IMR-90 (cell line): ENCODE data around the gene GRID2IP. TPM values are rescaled to one million over a fixed set of nuclear protein-coding genes. Genes with fewer than 3 reads are reported as not detected.

ENCODE experiments used
- ATAC-seq: fragments of 200-7000 bp; cut with Tn5 transposase; 2 replicates; pipeline ENCODE4 v1.9.1; 2020; ENCODE audit warnings: low read depth, mild to moderate bottlenecking, moderate library complexity
- BruUV-seq: library from RNA; stranded (reverse); fragments of 400-500 nt; replicated peaks from 2 replicates; lab custom pipeline; 2021; lab: Mats Ljungman, UMichigan
- CTCF ChIA-PET: fragments of 300-600 bp; formaldehyde crosslinking; extraction: SDS; loops from one replicate; lab custom pipeline; 2021; ENCODE audit warnings: antibody characterized with exemption; lab: Yijun Ruan, JAX
- POLR2A ChIA-PET: fragments of 300-600 bp; sonication (Branson Sonifier 250); formaldehyde crosslinking; loops from one replicate; lab custom pipeline; 2022; ENCODE audit warnings: antibody characterized with exemption; ENCODE audit not compliant: unreplicated experiment; lab: Charles Lee
- DNase-seq: peaks from one replicate; pipeline ENCODE4 v3.0.0; 2013
- H2AFZ ChIP-seq: replicated peaks from 2 replicates; pipeline ENCODE3; 2013; ENCODE audit warnings: low read length, mild to moderate bottlenecking; ENCODE audit not compliant: poor library complexity
- H2AK5ac ChIP-seq: 2 replicates; pipeline ENCODE4 v1.6.1; 2013; ENCODE audit warnings: low read depth, low read length, inconsistent platforms
- H2AK9ac ChIP-seq: replicated peaks from 2 replicates; pipeline ENCODE3; 2013; ENCODE audit warnings: mild to moderate bottlenecking, low read depth, low read length, moderate library complexity; ENCODE audit not compliant: poor library complexity
- H2BK120ac ChIP-seq: 2 replicates; pipeline ENCODE4 v1.6.1; 2013; ENCODE audit warnings: low read depth, low read length, inconsistent platforms
- H2BK15ac ChIP-seq: 3 replicates; pipeline ENCODE4 v1.6.1; 2013; ENCODE audit warnings: low read depth, low read length, inconsistent platforms
- H2BK20ac ChIP-seq: 2 replicates; pipeline ENCODE4 v1.6.1; 2013; ENCODE audit warnings: low read depth, mild to moderate bottlenecking, inconsistent platforms, low read length, moderate library complexity
- H2BK5ac ChIP-seq: 2 replicates; pipeline ENCODE4 v1.6.1; 2013; ENCODE audit warnings: mild to moderate bottlenecking, low read depth, low read length, inconsistent platforms; ENCODE audit not compliant: poor library complexity, severe bottlenecking
- H3K14ac ChIP-seq: replicated peaks from 2 replicates; pipeline ENCODE4 v1.6.1; 2013; ENCODE audit warnings: low read depth, low read length, inconsistent platforms
- H3K18ac ChIP-seq: 2 replicates; pipeline ENCODE4 v1.6.1; 2013; ENCODE audit warnings: low read depth, low read length, control low read depth
- H3K23ac ChIP-seq: 2 replicates; pipeline ENCODE4 v1.6.1; 2013; ENCODE audit warnings: low read depth, low read length, inconsistent platforms
- H3K27ac ChIP-seq: 2 replicates; pipeline ENCODE4 v1.5.1; 2013; ENCODE audit warnings: mild to moderate bottlenecking, control low read depth, low read length; ENCODE audit not compliant: insufficient read depth
- H3K27me3 ChIP-seq: 2 replicates; pipeline ENCODE4 v1.6.1; 2013; ENCODE audit warnings: low read length; ENCODE audit not compliant: control insufficient read depth, insufficient read depth
- H3K36me3 ChIP-seq: 2 replicates; pipeline ENCODE4 v1.6.1; 2013; ENCODE audit warnings: low read length, mixed read lengths; ENCODE audit not compliant: control insufficient read depth, insufficient read depth
- H3K4ac ChIP-seq: 2 replicates; pipeline ENCODE4 v1.6.1; 2013; ENCODE audit warnings: low read depth, low read length, inconsistent platforms
- H3K4me1 ChIP-seq: 2 replicates; pipeline ENCODE4 v1.6.1; 2013; ENCODE audit warnings: low read length, mixed read lengths; ENCODE audit not compliant: control insufficient read depth, insufficient read depth
- H3K4me2 ChIP-seq: 2 replicates; pipeline ENCODE4 v1.6.1; 2013; ENCODE audit warnings: low read depth, mild to moderate bottlenecking, control low read depth, low read length, moderate library complexity
- H3K4me3 ChIP-seq: 2 replicates; pipeline ENCODE4 v1.5.1; 2013; ENCODE audit warnings: low read depth, mild to moderate bottlenecking, control low read depth, low read length, moderate library complexity; ENCODE audit not compliant: insufficient read depth
- H3K56ac ChIP-seq: 2 replicates; pipeline ENCODE4 v1.6.1; 2013; ENCODE audit warnings: low read length, inconsistent platforms; ENCODE audit not compliant: insufficient read depth; ENCODE audit errors: extremely low read depth
- H3K79me1 ChIP-seq, 2 experiments: 2 replicates each; pipeline ENCODE4 v1.6.1; 2013; ENCODE audit warnings: low read length in 2 of 2, inconsistent platforms in 1 of 2, low read depth in 1 of 2
- H3K9ac ChIP-seq: 2 replicates; pipeline ENCODE4 v1.6.1; 2013; ENCODE audit warnings: low read depth, low read length, control low read depth
- H3K9me1 ChIP-seq: 2 replicates; pipeline ENCODE4 v1.6.1; 2013; ENCODE audit warnings: low read length, inconsistent platforms; ENCODE audit not compliant: insufficient read depth
- H3K9me3 ChIP-seq: 2 replicates; pipeline ENCODE4 v1.6.1; 2013; ENCODE audit warnings: low read length; ENCODE audit not compliant: control insufficient read depth, insufficient read depth
- H4K20me1 ChIP-seq: 2 replicates; pipeline ENCODE4 v1.6.1; 2013; ENCODE audit warnings: low read length, inconsistent platforms; ENCODE audit not compliant: insufficient read depth
- H4K5ac ChIP-seq: 2 replicates; pipeline ENCODE4 v1.6.1; 2013; ENCODE audit warnings: mild to moderate bottlenecking, low read depth, low read length, control low read depth
- H4K8ac ChIP-seq, 2 experiments: 2 replicates each; pipeline ENCODE4 v1.6.1; 2013; ENCODE audit warnings: low read depth in 2 of 2, low read length in 2 of 2, control low read depth in 1 of 2, inconsistent platforms in 1 of 2
- H4K91ac ChIP-seq: 2 replicates; pipeline ENCODE4 v1.6.1; 2013; ENCODE audit warnings: low read depth, low read length, inconsistent platforms; ENCODE audit not compliant: insufficient read depth
- BHLHE40 ChIP-seq: fragments of 150-350 bp; IDR thresholded peaks from 2 replicates; pipeline ENCODE4 v1.6.1; 2016; ENCODE audit warnings: mild to moderate bottlenecking, low read depth, low read length
- CEBPB ChIP-seq: IDR thresholded peaks from 2 replicates; pipeline ENCODE4 v1.6.1; 2012; ENCODE audit warnings: low read depth, low read length, improper control_type of control experiment
- CHD1 ChIP-seq: IDR thresholded peaks from 2 replicates; pipeline ENCODE4 v1.6.1; 2012; ENCODE audit warnings: low read depth, low read length, improper control_type of control experiment
- FOS ChIP-seq: fragments of 150-350 bp; IDR thresholded peaks from 2 replicates; pipeline ENCODE4 v1.6.1; 2016; ENCODE audit warnings: low read depth, low read length
- MAFK ChIP-seq: IDR thresholded peaks from 2 replicates; pipeline ENCODE4 v1.6.1; 2012; ENCODE audit warnings: low read depth, low read length, improper control_type of control experiment
- MAZ ChIP-seq: IDR thresholded peaks from 2 replicates; pipeline ENCODE4 v1.6.1; 2012; ENCODE audit warnings: low read depth, mild to moderate bottlenecking, low read length, improper control_type of control experiment, moderate library complexity, borderline replicate concordance
- MXI1 ChIP-seq: IDR thresholded peaks from 2 replicates; pipeline ENCODE4 v1.6.1; 2012; ENCODE audit warnings: low read depth, mild to moderate bottlenecking, low read length, moderate library complexity, borderline replicate concordance
- NFE2L2 ChIP-seq: fragments of 150-350 bp; IDR thresholded peaks from 2 replicates; pipeline ENCODE4 v1.6.1; 2016; ENCODE audit warnings: low read depth, mild to moderate bottlenecking, low read length
- POLR2A ChIP-seq: IDR thresholded peaks from 2 replicates; pipeline ENCODE4 v1.6.1; 2012; ENCODE audit warnings: mild to moderate bottlenecking, low read depth, low read length
- RAD21 ChIP-seq: IDR thresholded peaks from 2 replicates; pipeline ENCODE4 v1.6.1; 2012; ENCODE audit warnings: low read length, improper control_type of control experiment
- RCOR1 ChIP-seq: IDR thresholded peaks from 2 replicates; pipeline ENCODE4 v1.6.1; 2012; ENCODE audit warnings: mild to moderate bottlenecking, low read length, improper control_type of control experiment; ENCODE audit not compliant: insufficient replicate concordance
- RFX5 ChIP-seq: IDR thresholded peaks from 2 replicates; pipeline ENCODE4 v1.8.0; 2012; ENCODE audit warnings: low read depth, mild to moderate bottlenecking, low read length, moderate library complexity
- SMC3 ChIP-seq: fragments of 150-350 bp; IDR thresholded peaks from 2 replicates; pipeline ENCODE4 v1.6.1; 2016; ENCODE audit warnings: low read depth, mild to moderate bottlenecking, antibody characterized with exemption, low read length, moderate library complexity
- WGBS, 2 experiments: methylation state at CpG; one replicate each; pipeline versions ENCODE4 v1.1.5 to v1.1.7; 2013; ENCODE audit warnings: missing lambda C conversion rate in 2 of 2; ENCODE audit not compliant: insufficient read length in 1 of 2; ENCODE audit errors: extremely low coverage in 2 of 2; 5-methylcytosine and 5-hydroxymethylcytosine counted together
- dilution Hi-C: fragments of 300-500 bp; cut with HindIII; formaldehyde crosslinking; loops from one replicate; pipeline ENCODE4 v1.14.3; 2018; ENCODE audit warnings: low sequenced_read_pairs; ENCODE audit not compliant: unreplicated experiment
- in situ Hi-C: fragments of 300-500 bp; cut with MboI; formaldehyde crosslinking; loops from 3 replicates; pipeline ENCODE4 v1.14.3; 2019; ENCODE audit warnings: low sequenced_read_pairs, inconsistent platforms, mixed read lengths
- intact Hi-C: fragments of 100-400 bp; cut with micrococcal nuclease; formaldehyde crosslinking; loops from 2 replicates; pipeline ENCODE4 v1.10.0; 2022
- polyA plus RNA-seq, 3 experiments: library from polyadenylated mRNA; depleted of rRNA; stranded (reverse); fragments of >200 nt; gene quantifications; 2 replicates each; pipeline ENCODE4 v1.2.3, GENCODE V29; 2012; ENCODE audit warnings: low replicate concordance in 1 of 3
- total RNA-seq: library from RNA; depleted of rRNA; stranded (reverse); fragments of >200 nt; gene quantifications from 2 replicates; pipeline ENCODE4 v1.2.3, GENCODE V29; 2012
- TF ChIP-seq, protein P1 (sequence below): fragments of 150-350 bp; IDR thresholded peaks from 2 replicates; pipeline ENCODE4 v1.6.1; 2016; ENCODE audit warnings: low read depth, mild to moderate bottlenecking, low read length, moderate library complexity, borderline replicate concordance
- TF ChIP-seq, protein P2 (sequence below): fragments of 150-350 bp; IDR thresholded peaks from 2 replicates; pipeline ENCODE4 v1.6.1; 2017; ENCODE audit warnings: mild to moderate bottlenecking, antibody characterized with exemption, low read length, low read depth
- TF ChIP-seq, protein P3 (sequence below): conservative IDR thresholded peaks from 2 replicates; pipeline ENCODE4 v1.5.1; 2012; ENCODE audit warnings: mild to moderate bottlenecking, low read depth, low read length, improper control_type of control experiment

Gene GRID2IP
- total and polyA plus RNA-seq, 2 of the 4 experiments (the other 2 are of a cell fraction) = not detected

DNA sequence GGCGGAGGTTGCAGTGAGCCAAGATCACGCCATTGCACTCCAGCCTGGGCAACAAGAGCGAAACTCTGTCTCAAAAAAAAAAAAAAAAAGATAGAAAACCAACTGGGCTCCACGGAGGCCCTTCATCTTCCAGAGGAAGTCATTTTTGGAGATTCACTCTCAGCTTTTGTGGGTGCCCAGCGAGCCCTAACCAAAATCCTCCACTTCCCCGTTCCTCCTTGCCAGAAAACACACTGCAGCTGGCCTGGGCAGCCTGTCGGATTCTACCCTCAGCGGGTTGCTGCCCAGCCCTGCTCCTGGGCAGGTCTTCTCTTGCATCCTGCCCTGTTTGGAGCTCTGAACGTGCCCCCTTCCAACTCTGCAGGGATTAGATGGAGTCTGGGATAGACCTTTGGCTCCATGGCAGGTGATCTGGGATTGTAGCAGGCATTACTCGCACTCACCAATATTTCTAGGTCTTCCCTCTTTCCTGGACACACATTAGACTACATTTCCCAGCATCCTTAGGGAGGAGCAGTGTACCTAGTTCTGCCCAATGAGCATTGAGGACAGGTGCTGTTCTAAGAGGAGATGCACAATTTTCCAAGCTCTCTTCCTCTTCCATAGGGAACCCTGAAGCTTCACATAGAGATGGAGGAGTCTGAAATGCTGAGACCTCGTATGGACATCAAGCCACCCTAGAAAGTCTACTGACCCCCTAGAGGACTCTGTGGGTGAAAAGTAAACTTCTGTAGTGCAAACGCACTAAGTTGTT is 4.6 kb downstream of the GRID2IP start:
- Histone ChIP-seq H4K5ac (no peak overlapping the region), H4K20me1 (no peaks in the 10 kb centered on the region), H2AK9ac (peak overlapping the region; percentile 50), H2BK120ac (no peak overlapping the region), H3K9me1 (no peaks in the 10 kb centered on the region), H3K36me3 (no peaks in the 10 kb centered on the region), H3K9ac (no peak overlapping the region), H2BK20ac (no peak overlapping the region), H3K14ac (no peak overlapping the region), H4K91ac (no peak overlapping the region), H2AFZ (no peak overlapping the region), H2BK15ac (no peak overlapping the region), H3K23ac (no peak overlapping the region), H3K18ac (no peak overlapping the region), H3K4me1 (no peaks in the 10 kb centered on the region), H3K27me3 (peaks cover 6% of the 10 kb centered on the region; the same call in 1 of the 2 replicates), H4K8ac (no peak overlapping the region), H2BK5ac (no peak overlapping the region), H2AK5ac (no peak overlapping the region), H3K56ac (no peak overlapping the region), H3K27ac (no peak overlapping the region), H3K4me3 (no peak overlapping the region), H3K9me3 (no peaks in the 10 kb centered on the region), H3K4ac (no peak overlapping the region), H3K4me2 (no peak overlapping the region), H3K79me1 (no peaks in the 10 kb centered on the region)
- in situ Hi-C loops (no loop called here), dilution Hi-C loops (no loop called here), intact Hi-C loops (no loop called here)
- ChIA-PET CTCF (no interaction called here), POLR2A (no interaction called here)
- no TSS peak for BruUV-seq
- TF ChIP-seq, protein P1, sequence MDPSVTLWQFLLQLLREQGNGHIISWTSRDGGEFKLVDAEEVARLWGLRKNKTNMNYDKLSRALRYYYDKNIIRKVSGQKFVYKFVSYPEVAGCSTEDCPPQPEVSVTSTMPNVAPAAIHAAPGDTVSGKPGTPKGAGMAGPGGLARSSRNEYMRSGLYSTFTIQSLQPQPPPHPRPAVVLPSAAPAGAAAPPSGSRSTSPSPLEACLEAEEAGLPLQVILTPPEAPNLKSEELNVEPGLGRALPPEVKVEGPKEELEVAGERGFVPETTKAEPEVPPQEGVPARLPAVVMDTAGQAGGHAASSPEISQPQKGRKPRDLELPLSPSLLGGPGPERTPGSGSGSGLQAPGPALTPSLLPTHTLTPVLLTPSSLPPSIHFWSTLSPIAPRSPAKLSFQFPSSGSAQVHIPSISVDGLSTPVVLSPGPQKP = no peak
- TF ChIP-seq CHD1 = no peak
- no peak for TF ChIP-seq MAZ
- TF ChIP-seq RAD21 = no peak
- no peak for TF ChIP-seq FOS
- TF ChIP-seq POLR2A = no peak
- TF ChIP-seq RCOR1 = no peak
- no peak for TF ChIP-seq MXI1
- TF ChIP-seq SMC3 = no peak
- TF ChIP-seq, protein P2, sequence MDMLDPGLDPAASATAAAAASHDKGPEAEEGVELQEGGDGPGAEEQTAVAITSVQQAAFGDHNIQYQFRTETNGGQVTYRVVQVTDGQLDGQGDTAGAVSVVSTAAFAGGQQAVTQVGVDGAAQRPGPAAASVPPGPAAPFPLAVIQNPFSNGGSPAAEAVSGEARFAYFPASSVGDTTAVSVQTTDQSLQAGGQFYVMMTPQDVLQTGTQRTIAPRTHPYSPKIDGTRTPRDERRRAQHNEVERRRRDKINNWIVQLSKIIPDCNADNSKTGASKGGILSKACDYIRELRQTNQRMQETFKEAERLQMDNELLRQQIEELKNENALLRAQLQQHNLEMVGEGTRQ = no peak
- no peak for TF ChIP-seq NFE2L2
- TF ChIP-seq, protein P3, sequence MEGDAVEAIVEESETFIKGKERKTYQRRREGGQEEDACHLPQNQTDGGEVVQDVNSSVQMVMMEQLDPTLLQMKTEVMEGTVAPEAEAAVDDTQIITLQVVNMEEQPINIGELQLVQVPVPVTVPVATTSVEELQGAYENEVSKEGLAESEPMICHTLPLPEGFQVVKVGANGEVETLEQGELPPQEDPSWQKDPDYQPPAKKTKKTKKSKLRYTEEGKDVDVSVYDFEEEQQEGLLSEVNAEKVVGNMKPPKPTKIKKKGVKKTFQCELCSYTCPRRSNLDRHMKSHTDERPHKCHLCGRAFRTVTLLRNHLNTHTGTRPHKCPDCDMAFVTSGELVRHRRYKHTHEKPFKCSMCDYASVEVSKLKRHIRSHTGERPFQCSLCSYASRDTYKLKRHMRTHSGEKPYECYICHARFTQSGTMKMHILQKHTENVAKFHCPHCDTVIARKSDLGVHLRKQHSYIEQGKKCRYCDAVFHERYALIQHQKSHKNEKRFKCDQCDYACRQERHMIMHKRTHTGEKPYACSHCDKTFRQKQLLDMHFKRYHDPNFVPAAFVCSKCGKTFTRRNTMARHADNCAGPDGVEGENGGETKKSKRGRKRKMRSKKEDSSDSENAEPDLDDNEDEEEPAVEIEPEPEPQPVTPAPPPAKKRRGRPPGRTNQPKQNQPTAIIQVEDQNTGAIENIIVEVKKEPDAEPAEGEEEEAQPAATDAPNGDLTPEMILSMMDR = no peak
- no peak for TF ChIP-seq CEBPB
- TF ChIP-seq RFX5 = no peak
- TF ChIP-seq BHLHE40 = no peak
- no peak for TF ChIP-seq MAFK
- DNase-seq = no peak
- no peak for ATAC-seq
- no CpG with 5 or more reads among the region's 12 CpGs for WGBS, 2 experiments
